Measurements from ENCODE around the gene VEGFC. TPM values are rescaled to one million over a fixed set of nuclear protein-coding genes. Genes with fewer than 3 reads are reported as not detected.

Gene VEGFC
- total and polyA plus RNA-seq, 8 donors = 6.3 to 30.5 (median 25.4) TPM

GRCh38 chr4:176742211-176742610, 50.5 kb downstream of the VEGFC start:
- no peak overlapping the region for H3K27ac ChIP-seq
- H3K4me1 ChIP-seq = no peaks in the 10 kb centered on the region
- no peaks in the 10 kb centered on the region for H3K9me3 ChIP-seq
- DNase-seq (no peak), ATAC-seq (no peak)
- H3K27me3 ChIP-seq = no peaks in the 10 kb centered on the region
- no peak for TF ChIP-seq CTCF (IDR thresholded peaks at IDR 0.05)
- intact Hi-C loops (cut with DNase I) = no loop called here
- no peak overlapping the region for H3K4me3 ChIP-seq
- no peaks in the 10 kb centered on the region for H3K36me3 ChIP-seq

GRCh38 chr4:176741253-176741652, 51.5 kb downstream of the VEGFC start:
- intact Hi-C loops (cut with DNase I) = no loop called here
- ATAC-seq (no peak), DNase-seq (no peak)
- Histone ChIP-seq H3K27me3 (no peaks in the 10 kb centered on the region), H3K4me1 (no peaks in the 10 kb centered on the region), H3K27ac (no peak overlapping the region), H3K4me3 (no peak overlapping the region), H3K36me3 (no peaks in the 10 kb centered on the region), H3K9me3 (no peaks in the 10 kb centered on the region)
- TF ChIP-seq CTCF (IDR thresholded peaks at IDR 0.05) = no peak

- DNase-seq (no peak), ATAC-seq (no peak)
- no peak overlapping the region for H3K4me3 ChIP-seq
- no peaks in the 10 kb centered on the region for H3K27me3 ChIP-seq
- H3K27ac ChIP-seq = no peak overlapping the region
- no peaks in the 10 kb centered on the region for H3K36me3 ChIP-seq
- no peaks in the 10 kb centered on the region for H3K4me1 ChIP-seq
- TF ChIP-seq CTCF (IDR thresholded peaks at IDR 0.05) = no peak
- intact Hi-C loops (cut with DNase I) = no loop called here
- H3K9me3 ChIP-seq = no peaks in the 10 kb centered on the region
Measured at GRCh38 chr4:176735300-176735699, 57.4 kb downstream of the VEGFC start.

GRCh38 chr4:176734461-176734860, 58.3 kb downstream of the VEGFC start:
- intact Hi-C loops (cut with DNase I) = no loop called here
- Histone ChIP-seq H3K27me3 (no peaks in the 10 kb centered on the region), H3K27ac (no peak overlapping the region), H3K36me3 (no peaks in the 10 kb centered on the region), H3K9me3 (no peaks in the 10 kb centered on the region), H3K4me1 (no peaks in the 10 kb centered on the region), H3K4me3 (no peak overlapping the region)
- DNase-seq (no peak), ATAC-seq (no peak)
- no peak for TF ChIP-seq CTCF (IDR thresholded peaks at IDR 0.05)

GRCh38 chr4:176729489-176729888, 63.2 kb downstream of the VEGFC start:
- Histone ChIP-seq H3K9me3 (no peaks in the 10 kb centered on the region), H3K4me3 (no peak overlapping the region), H3K4me1 (no peaks in the 10 kb centered on the region), H3K36me3 (no peaks in the 10 kb centered on the region), H3K27ac (no peak overlapping the region), H3K27me3 (no peaks in the 10 kb centered on the region)
- intact Hi-C loops (cut with DNase I) = no loop called here
- DNase-seq = no peak
- TF ChIP-seq CTCF (IDR thresholded peaks at IDR 0.05) = no peak
- ATAC-seq = no peak

Measured in left lung (tissue), 10 donors.